HG03469 (cell line): ENCODE data around the gene KRT17.
"Not testable (repeated sequence)": the region's sequence is repeated elsewhere in the genome, so short reads cannot be mapped to it uniquely, and the experiment has no call there.

Experiments
- ATAC-seq: cut with Tn5 transposase; IDR thresholded peaks from one replicate; pipeline ENCODE4 v1.9.1; 2021; ENCODE audit warnings: mild to moderate bottlenecking, moderate library complexity, moderate number of reproducible peaks; ENCODE audit not compliant: unreplicated experiment

The KRT17 gene

GRCh38 chr17:41578971-41579370, 45.4 kb downstream of the KRT17 start:
- no peak for ATAC-seq

GRCh38 chr17:41578538-41578937, 45.8 kb downstream of the KRT17 start:
- no peak for ATAC-seq

- ATAC-seq = not testable (repeated sequence)
Measured at GRCh38 chr17:41576740-41577139, 47.6 kb downstream of the KRT17 start.

- no peak for ATAC-seq
Measured at GRCh38 chr17:41575336-41575735, 49.0 kb downstream of the KRT17 start.

- no peak for ATAC-seq
Measured at GRCh38 chr17:41571561-41572434, 52.6 kb downstream of the KRT17 start, which contains the start of gene KRT9. Gene KRT9 (minus strand): TSS chr17:41572059. CDS start chr17:41571992, 67 bp downstream.
